WTC11 (cell line): ENCODE measurements around the gene SKI.

Experiments used
- FOXJ3 ChIP-seq: sonication (generic); formaldehyde crosslinking; IDR thresholded peaks from 2 replicates; pipeline ENCODE4 v1.9.0; 2021; ENCODE audit warnings: missing genetic modification reagents, mild to moderate bottlenecking, borderline replicate concordance
- FOXK1 ChIP-seq: sonication (generic); formaldehyde crosslinking; IDR thresholded peaks from 2 replicates; pipeline ENCODE4 v1.8.0; 2022; ENCODE audit warnings: mild to moderate bottlenecking, moderate library complexity, missing genetic modification reagents
- IRF2 ChIP-seq: sonication (generic); formaldehyde crosslinking; IDR thresholded peaks from 2 replicates; pipeline ENCODE4 v1.8.0; 2022; ENCODE audit warnings: low read depth, missing genetic modification reagents, borderline replicate concordance
- ZNF317 ChIP-seq: sonication (generic); formaldehyde crosslinking; IDR thresholded peaks from 2 replicates; pipeline ENCODE4 v1.8.1; 2023; ENCODE audit warnings: low read depth, mild to moderate bottlenecking, moderate library complexity, missing genetic modification reagents, borderline replicate concordance
- TF ChIP-seq, protein P1 (sequence below): fragments of 200-600 bp; IDR thresholded peaks from 2 replicates; pipeline ENCODE4 v1.8.0; 2022; ENCODE audit warnings: antibody characterized with exemption
- TF ChIP-seq, protein P2 (sequence below): sonication (generic); formaldehyde crosslinking; IDR thresholded peaks from 2 replicates; pipeline ENCODE4 v1.8.1; 2023; ENCODE audit warnings: mild to moderate bottlenecking, moderate library complexity, missing genetic modification reagents
- TF ChIP-seq, protein P3 (sequence below): sonication (generic); formaldehyde crosslinking; IDR thresholded peaks from 2 replicates; pipeline ENCODE4 v1.8.1; 2022; ENCODE audit warnings: low read depth, mild to moderate bottlenecking, moderate library complexity, missing genetic modification reagents, borderline replicate concordance
- TF ChIP-seq, protein P4 (sequence below): sonication (generic); formaldehyde crosslinking; IDR thresholded peaks from 2 replicates; pipeline ENCODE4 v1.8.1; 2023; ENCODE audit warnings: mild to moderate bottlenecking, missing genetic modification reagents, moderate library complexity

DNA sequence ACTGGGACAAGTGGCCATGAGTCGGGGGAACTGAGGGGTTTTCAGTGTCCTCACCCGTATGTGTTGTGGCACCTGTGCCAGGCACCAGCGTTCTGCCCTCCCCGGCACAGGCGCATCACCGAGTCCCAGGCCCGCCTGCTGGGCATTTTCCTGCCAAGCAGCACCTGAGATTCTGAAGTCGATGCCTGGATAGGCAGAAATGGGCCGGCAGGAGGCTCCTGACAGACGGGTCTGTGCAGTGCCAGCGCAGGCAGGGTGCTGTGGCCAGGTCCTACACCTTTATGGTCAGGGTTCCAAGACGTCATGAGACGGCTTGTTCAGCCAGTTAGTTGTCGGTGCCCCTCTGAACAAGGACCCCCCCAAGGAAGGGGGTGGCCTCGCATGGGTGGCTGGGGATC is 44.2 kb upstream of the SKI start:
- TF ChIP-seq, protein P1, sequence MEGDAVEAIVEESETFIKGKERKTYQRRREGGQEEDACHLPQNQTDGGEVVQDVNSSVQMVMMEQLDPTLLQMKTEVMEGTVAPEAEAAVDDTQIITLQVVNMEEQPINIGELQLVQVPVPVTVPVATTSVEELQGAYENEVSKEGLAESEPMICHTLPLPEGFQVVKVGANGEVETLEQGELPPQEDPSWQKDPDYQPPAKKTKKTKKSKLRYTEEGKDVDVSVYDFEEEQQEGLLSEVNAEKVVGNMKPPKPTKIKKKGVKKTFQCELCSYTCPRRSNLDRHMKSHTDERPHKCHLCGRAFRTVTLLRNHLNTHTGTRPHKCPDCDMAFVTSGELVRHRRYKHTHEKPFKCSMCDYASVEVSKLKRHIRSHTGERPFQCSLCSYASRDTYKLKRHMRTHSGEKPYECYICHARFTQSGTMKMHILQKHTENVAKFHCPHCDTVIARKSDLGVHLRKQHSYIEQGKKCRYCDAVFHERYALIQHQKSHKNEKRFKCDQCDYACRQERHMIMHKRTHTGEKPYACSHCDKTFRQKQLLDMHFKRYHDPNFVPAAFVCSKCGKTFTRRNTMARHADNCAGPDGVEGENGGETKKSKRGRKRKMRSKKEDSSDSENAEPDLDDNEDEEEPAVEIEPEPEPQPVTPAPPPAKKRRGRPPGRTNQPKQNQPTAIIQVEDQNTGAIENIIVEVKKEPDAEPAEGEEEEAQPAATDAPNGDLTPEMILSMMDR, result no peak
- no peak for TF ChIP-seq IRF2 (CRISPR knock-in tag)
- no peak for TF ChIP-seq FOXK1 (CRISPR knock-in tag)
- TF ChIP-seq FOXJ3, result no peak
- TF ChIP-seq, protein P2, sequence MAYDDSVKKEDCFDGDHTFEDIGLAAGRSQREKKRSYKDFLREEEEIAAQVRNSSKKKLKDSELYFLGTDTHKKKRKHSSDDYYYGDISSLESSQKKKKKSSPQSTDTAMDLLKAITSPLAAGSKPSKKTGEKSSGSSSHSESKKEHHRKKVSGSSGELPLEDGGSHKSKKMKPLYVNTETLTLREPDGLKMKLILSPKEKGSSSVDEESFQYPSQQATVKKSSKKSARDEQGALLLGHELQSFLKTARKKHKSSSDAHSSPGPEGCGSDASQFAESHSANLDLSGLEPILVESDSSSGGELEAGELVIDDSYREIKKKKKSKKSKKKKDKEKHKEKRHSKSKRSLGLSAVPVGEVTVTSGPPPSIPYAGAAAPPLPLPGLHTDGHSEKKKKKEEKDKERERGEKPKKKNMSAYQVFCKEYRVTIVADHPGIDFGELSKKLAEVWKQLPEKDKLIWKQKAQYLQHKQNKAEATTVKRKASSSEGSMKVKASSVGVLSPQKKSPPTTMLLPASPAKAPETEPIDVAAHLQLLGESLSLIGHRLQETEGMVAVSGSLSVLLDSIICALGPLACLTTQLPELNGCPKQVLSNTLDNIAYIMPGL (CRISPR knock-in tag), result no peak
- TF ChIP-seq, protein P3, sequence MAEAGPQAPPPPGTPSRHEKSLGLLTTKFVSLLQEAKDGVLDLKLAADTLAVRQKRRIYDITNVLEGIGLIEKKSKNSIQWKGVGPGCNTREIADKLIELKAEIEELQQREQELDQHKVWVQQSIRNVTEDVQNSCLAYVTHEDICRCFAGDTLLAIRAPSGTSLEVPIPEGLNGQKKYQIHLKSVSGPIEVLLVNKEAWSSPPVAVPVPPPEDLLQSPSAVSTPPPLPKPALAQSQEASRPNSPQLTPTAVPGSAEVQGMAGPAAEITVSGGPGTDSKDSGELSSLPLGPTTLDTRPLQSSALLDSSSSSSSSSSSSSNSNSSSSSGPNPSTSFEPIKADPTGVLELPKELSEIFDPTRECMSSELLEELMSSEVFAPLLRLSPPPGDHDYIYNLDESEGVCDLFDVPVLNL (CRISPR knock-in tag), result no peak
- TF ChIP-seq, protein P4, sequence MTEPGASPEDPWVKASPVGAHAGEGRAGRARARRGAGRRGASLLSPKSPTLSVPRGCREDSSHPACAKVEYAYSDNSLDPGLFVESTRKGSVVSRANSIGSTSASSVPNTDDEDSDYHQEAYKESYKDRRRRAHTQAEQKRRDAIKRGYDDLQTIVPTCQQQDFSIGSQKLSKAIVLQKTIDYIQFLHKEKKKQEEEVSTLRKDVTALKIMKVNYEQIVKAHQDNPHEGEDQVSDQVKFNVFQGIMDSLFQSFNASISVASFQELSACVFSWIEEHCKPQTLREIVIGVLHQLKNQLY (CRISPR knock-in tag), result no peak
- TF ChIP-seq ZNF317 (CRISPR knock-in tag), result no peak
